ENCODE results near the gene NELL1.

NELL1 gene

GRCh38 chr11:21427726-21428125 lies 758.3 kb downstream of the NELL1 start:
- ChIA-PET CTCF (no interaction called here), POLR2A (no interaction called here)
- no peak for DNase-seq (ENCODE audit: extremely low spot score)
- TF ChIP-seq FOXK2 (IDR thresholded peaks at IDR 0.05) (no peak), ZNF384 (IDR thresholded peaks at IDR 0.05) (no peak), SP1 (IDR thresholded peaks at IDR 0.05) (no peak), SUZ12 (IDR thresholded peaks at IDR 0.05) (no peak), HDGF (IDR thresholded peaks at IDR 0.05; ENCODE audit: borderline replicate concordance) (no peak), PKNOX1 (IDR thresholded peaks at IDR 0.05) (no peak), CTBP1 (IDR thresholded peaks at IDR 0.05; ENCODE audit: borderline replicate concordance) (no peak), ARNT (IDR thresholded peaks at IDR 0.05) (no peak), FOXA1 (IDR thresholded peaks at IDR 0.05) (no peak), LEF1 (IDR thresholded peaks at IDR 0.05; ENCODE audit: borderline replicate concordance) (no peak), BHLHE40 (IDR thresholded peaks at IDR 0.05; ENCODE audit: borderline replicate concordance) (no peak), L3MBTL2 (conservative IDR thresholded peaks at IDR 0.05) (no peak), TARDBP (IDR thresholded peaks at IDR 0.05) (no peak), ELF4 (IDR thresholded peaks at IDR 0.05) (no peak), NFRKB (IDR thresholded peaks at IDR 0.05) (no peak), FOXM1 (IDR thresholded peaks at IDR 0.05; ENCODE audit: borderline replicate concordance) (no peak)

DNA sequence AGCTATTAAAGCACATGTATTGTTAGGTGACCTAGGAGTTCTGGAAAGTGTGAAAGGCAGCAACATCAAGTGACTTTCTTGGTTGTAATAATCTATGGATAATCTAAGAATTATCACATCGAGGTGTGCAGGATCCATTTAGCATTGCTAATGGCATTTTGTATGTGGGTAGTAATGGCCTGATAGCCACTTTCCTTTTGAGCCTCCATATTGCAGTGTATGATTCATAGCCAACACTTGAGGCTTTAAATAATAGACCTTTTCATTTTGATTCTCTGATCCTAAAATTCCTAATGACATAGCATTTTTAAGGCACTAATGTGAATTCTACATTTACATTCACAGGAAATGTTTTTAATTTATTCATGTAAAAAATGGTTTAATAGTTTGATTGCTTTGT lies 759.4 kb downstream of the NELL1 start:
- DNase-seq (ENCODE audit: extremely low spot score) = no peak
- no peak for TF ChIP-seq PKNOX1 (IDR thresholded peaks at IDR 0.05)
- TF ChIP-seq NFRKB (IDR thresholded peaks at IDR 0.05) = no peak
- TF ChIP-seq FOXA1 (IDR thresholded peaks at IDR 0.05) = no peak
- no peak for TF ChIP-seq ELF4 (IDR thresholded peaks at IDR 0.05)
- TF ChIP-seq FOXK2 (IDR thresholded peaks at IDR 0.05) = no peak
- TF ChIP-seq CTBP1 (IDR thresholded peaks at IDR 0.05; ENCODE audit: borderline replicate concordance) = no peak
- no peak for TF ChIP-seq SP1 (IDR thresholded peaks at IDR 0.05)
- no peak for TF ChIP-seq SUZ12 (IDR thresholded peaks at IDR 0.05)
- no peak for TF ChIP-seq ARNT (IDR thresholded peaks at IDR 0.05)
- TF ChIP-seq LEF1 (IDR thresholded peaks at IDR 0.05; ENCODE audit: borderline replicate concordance) = no peak
- TF ChIP-seq ZNF384 (IDR thresholded peaks at IDR 0.05) = no peak
- no peak for TF ChIP-seq FOXM1 (IDR thresholded peaks at IDR 0.05; ENCODE audit: borderline replicate concordance)
- no peak for TF ChIP-seq BHLHE40 (IDR thresholded peaks at IDR 0.05; ENCODE audit: borderline replicate concordance)
- no peak for TF ChIP-seq HDGF (IDR thresholded peaks at IDR 0.05; ENCODE audit: borderline replicate concordance)
- TF ChIP-seq L3MBTL2 (conservative IDR thresholded peaks at IDR 0.05) = no peak
- TF ChIP-seq TARDBP (IDR thresholded peaks at IDR 0.05) = no peak
- ChIA-PET POLR2A (no interaction called here), CTCF (no interaction called here)

GRCh38 chr11:21429401-21429800 lies 760.0 kb downstream of the NELL1 start:
- DNase-seq (ENCODE audit: extremely low spot score) = no peak
- TF ChIP-seq ZNF384 (IDR thresholded peaks at IDR 0.05) (no peak), L3MBTL2 (conservative IDR thresholded peaks at IDR 0.05) (no peak), FOXM1 (IDR thresholded peaks at IDR 0.05; ENCODE audit: borderline replicate concordance) (no peak), ARNT (IDR thresholded peaks at IDR 0.05) (no peak), NFRKB (IDR thresholded peaks at IDR 0.05) (no peak), SP1 (IDR thresholded peaks at IDR 0.05) (no peak), LEF1 (IDR thresholded peaks at IDR 0.05; ENCODE audit: borderline replicate concordance) (no peak), TARDBP (IDR thresholded peaks at IDR 0.05) (no peak), ELF4 (IDR thresholded peaks at IDR 0.05) (no peak), SUZ12 (IDR thresholded peaks at IDR 0.05) (no peak), HDGF (IDR thresholded peaks at IDR 0.05; ENCODE audit: borderline replicate concordance) (no peak), FOXK2 (IDR thresholded peaks at IDR 0.05) (no peak), BHLHE40 (IDR thresholded peaks at IDR 0.05; ENCODE audit: borderline replicate concordance) (no peak), PKNOX1 (IDR thresholded peaks at IDR 0.05) (no peak), FOXA1 (IDR thresholded peaks at IDR 0.05) (no peak), CTBP1 (IDR thresholded peaks at IDR 0.05; ENCODE audit: borderline replicate concordance) (no peak)
- ChIA-PET POLR2A (no interaction called here), CTCF (no interaction called here)

GRCh38 chr11:21430537-21430936 lies 761.2 kb downstream of the NELL1 start:
- ChIA-PET POLR2A (no interaction called here), CTCF (no interaction called here)
- no peak for DNase-seq (ENCODE audit: extremely low spot score)
- TF ChIP-seq TARDBP (IDR thresholded peaks at IDR 0.05) (no peak), SUZ12 (IDR thresholded peaks at IDR 0.05) (no peak), ELF4 (IDR thresholded peaks at IDR 0.05) (no peak), FOXM1 (IDR thresholded peaks at IDR 0.05; ENCODE audit: borderline replicate concordance) (no peak), FOXA1 (IDR thresholded peaks at IDR 0.05) (no peak), ARNT (IDR thresholded peaks at IDR 0.05) (no peak), BHLHE40 (IDR thresholded peaks at IDR 0.05; ENCODE audit: borderline replicate concordance) (no peak), LEF1 (IDR thresholded peaks at IDR 0.05; ENCODE audit: borderline replicate concordance) (no peak), FOXK2 (IDR thresholded peaks at IDR 0.05) (no peak), SP1 (IDR thresholded peaks at IDR 0.05) (no peak)

DNA sequence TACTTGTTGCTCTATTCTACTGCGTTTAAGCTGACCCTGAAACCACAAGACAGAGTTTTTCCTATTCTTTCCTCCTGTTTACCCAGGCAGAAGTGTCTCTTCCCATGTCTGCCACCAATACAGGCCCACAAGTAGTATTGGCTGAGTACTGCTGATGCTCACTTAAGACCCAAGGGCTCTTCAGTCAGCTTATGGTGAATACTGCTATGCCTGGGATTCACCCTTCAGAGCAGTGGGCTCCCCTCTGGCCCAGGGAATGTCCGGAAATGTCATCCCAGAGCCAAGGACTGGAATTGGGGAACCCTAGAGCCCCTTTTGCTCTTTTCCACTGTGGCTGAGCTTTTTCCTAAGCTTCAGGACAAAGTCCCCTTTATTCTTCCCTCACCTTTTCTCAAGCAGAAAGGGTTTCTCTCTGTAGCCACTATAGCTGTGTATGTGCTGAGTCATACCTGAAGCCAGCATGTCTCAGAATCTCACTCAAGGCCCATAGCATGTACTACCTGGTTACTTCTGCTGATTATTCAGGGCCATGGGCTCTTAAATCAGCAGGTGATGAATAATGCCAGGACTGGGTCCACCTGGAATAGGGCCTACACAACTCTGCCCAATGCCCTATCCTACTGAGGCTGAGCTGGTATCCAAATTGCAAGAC lies 777.7 kb downstream of the NELL1 start:
- no peak for TF ChIP-seq CTBP1 (IDR thresholded peaks at IDR 0.05; ENCODE audit: borderline replicate concordance)
- no peak for TF ChIP-seq ARNT (IDR thresholded peaks at IDR 0.05)
- TF ChIP-seq HDGF (IDR thresholded peaks at IDR 0.05; ENCODE audit: borderline replicate concordance) = no peak
- no peak for TF ChIP-seq TARDBP (IDR thresholded peaks at IDR 0.05)
- TF ChIP-seq SP1 (IDR thresholded peaks at IDR 0.05) = no peak
- no peak for TF ChIP-seq SUZ12 (IDR thresholded peaks at IDR 0.05)
- no peak for TF ChIP-seq FOXK2 (IDR thresholded peaks at IDR 0.05)
- no peak for TF ChIP-seq PKNOX1 (IDR thresholded peaks at IDR 0.05)
- DNase-seq (ENCODE audit: extremely low spot score) = no peak
- POLR2A ChIA-PET = no interaction called here
- CTCF ChIA-PET = no interaction called here

All from HEK293T (cell line).